HG03175 (cell line): ENCODE data around the gene DPF3.

Source experiments
- ATAC-seq: cut with Tn5 transposase; IDR thresholded peaks from one replicate; pipeline ENCODE4 v1.9.1; 2021; ENCODE audit warnings: mild to moderate bottlenecking, moderate library complexity; ENCODE audit not compliant: unreplicated experiment

Gene DPF3

GRCh38 chr14:72745546-72745945 is 148.4 kb downstream of the DPF3 start:
- ATAC-seq, result no peak

- ATAC-seq, result no peak
Measured at GRCh38 chr14:72744416-72745120, 149.3 kb downstream of the DPF3 start.

- ATAC-seq, result no peak
Measured at GRCh38 chr14:72743626-72744025, 150.3 kb downstream of the DPF3 start.

- ATAC-seq, result no peak
Measured at GRCh38 chr14:72742838-72743195, 151.1 kb downstream of the DPF3 start.

- ATAC-seq, result no peak
Measured at GRCh38 chr14:72742118-72742837, 151.6 kb downstream of the DPF3 start.

GRCh38 chr14:72741826-72742117 is 152.1 kb downstream of the DPF3 start:
- no peak for ATAC-seq

GRCh38 chr14:72740966-72741825 is 152.7 kb downstream of the DPF3 start:
- no peak for ATAC-seq

- ATAC-seq, result no peak
Measured at GRCh38 chr14:72740504-72740961, 153.4 kb downstream of the DPF3 start.

- ATAC-seq, result no peak
Measured at GRCh38 chr14:72739446-72740405, 154.2 kb downstream of the DPF3 start.

- no peak for ATAC-seq
Measured at GRCh38 chr14:72738161-72738611, 155.7 kb downstream of the DPF3 start.

GRCh38 chr14:72737560-72737943 is 156.3 kb downstream of the DPF3 start:
- no peak for ATAC-seq

GRCh38 chr14:72736786-72737559 is 156.9 kb downstream of the DPF3 start:
- ATAC-seq, result no peak

GRCh38 chr14:72736308-72736707 is 157.6 kb downstream of the DPF3 start:
- ATAC-seq, result no peak

GRCh38 chr14:72732022-72732780 is 161.7 kb downstream of the DPF3 start:
- no peak for ATAC-seq

GRCh38 chr14:72731252-72732020 is 162.5 kb downstream of the DPF3 start:
- no peak for ATAC-seq

GRCh38 chr14:72730468-72730867 is 163.4 kb downstream of the DPF3 start:
- ATAC-seq, result no peak

GRCh38 chr14:72726444-72726843 is 167.5 kb downstream of the DPF3 start:
- no peak for ATAC-seq

GRCh38 chr14:72723858-72724530 is 169.9 kb downstream of the DPF3 start:
- ATAC-seq, result no peak
